T-helper 1 cell (primary cell): ENCODE data around the gene MRM2.
A peak's percentile ranks its signal among the peaks of the same experiment; 100 is the strongest.

Source experiments
- DNase-seq, 5 donors: peaks; one replicate each; pipeline ENCODE4 v3.0.0-alpha.2; 2012 to 2020

Gene MRM2

DNA sequence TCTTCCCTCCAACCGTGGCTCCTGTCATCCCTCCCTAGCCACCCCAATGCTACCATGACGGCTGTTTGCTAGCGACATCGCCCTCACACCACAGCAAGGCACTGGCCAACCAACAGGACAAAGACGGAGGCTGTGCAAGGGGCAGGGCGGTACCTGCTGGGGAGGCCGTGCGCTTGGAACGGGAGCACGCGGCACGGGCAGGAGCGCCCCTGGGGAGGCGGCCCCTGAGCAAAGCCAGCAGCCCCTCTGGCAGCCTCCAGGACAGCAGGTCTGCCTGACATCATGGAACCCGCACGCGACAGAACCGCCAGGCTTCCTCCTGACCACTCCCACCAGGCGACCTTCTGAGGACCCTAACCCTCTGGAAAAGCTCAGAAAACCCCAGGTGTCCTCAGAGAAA lies 22.0 kb downstream of the MRM2 start:
- DNase-seq: no peak

DNA sequence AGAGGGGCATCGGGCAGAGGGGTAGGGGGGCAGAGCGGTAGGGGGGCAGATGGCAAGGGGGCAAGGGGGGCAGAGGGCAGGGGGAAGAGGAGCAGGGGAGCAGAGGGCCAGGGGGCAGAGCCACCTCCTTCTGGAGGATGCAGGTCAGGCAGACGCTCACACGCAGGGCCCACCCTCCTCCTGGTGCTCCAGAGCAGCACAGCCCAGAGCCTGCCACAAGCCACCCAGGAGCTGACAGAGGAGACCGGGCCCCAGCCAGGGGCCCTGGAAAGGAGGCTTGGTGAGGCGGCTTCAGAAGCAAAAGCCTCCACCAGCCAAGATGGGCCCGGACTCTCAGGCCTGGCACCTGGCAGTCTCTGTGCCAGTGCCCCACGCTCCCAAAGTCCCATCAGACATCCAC lies 22.4 kb downstream of the MRM2 start:
- DNase-seq: no peak

DNA sequence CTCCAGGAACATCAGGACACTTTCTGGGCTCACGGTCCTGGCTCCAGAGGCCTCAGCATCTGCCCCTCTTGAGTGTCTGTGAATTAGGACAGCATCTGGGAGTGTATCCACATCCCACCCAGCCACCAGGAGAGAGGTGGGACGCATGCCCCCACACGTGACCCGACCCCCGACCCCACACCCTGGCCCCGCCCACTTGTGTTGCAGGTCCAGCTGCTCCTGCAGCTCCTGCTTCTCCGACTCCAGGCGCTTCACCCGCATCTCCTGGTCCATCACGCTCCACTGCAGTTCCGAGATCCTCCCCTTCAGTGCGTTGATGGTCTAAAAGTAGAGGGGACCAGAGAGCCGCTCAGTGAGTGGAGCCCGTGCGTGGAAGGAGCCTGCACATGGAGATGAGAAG lies 22.9 kb downstream of the MRM2 start:
- no peak for DNase-seq

DNA sequence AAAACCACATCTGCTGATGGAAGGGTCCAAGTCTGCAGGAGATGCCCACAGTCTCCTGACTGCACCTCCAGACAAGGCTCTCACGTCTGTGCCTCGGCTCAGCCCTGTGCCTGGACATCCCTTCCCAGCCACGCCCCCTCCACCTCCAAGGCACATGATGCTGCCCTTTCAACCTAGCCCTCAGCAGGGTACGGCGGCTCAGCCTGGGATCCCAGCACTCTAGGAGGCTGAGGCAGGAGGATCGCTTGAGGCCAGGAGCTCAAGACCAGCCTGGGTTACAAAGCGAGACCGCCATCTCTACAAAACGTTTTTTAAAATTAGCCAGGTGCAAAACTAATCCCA lies 23.6 kb downstream of the MRM2 start:
- no peak for DNase-seq

DNA sequence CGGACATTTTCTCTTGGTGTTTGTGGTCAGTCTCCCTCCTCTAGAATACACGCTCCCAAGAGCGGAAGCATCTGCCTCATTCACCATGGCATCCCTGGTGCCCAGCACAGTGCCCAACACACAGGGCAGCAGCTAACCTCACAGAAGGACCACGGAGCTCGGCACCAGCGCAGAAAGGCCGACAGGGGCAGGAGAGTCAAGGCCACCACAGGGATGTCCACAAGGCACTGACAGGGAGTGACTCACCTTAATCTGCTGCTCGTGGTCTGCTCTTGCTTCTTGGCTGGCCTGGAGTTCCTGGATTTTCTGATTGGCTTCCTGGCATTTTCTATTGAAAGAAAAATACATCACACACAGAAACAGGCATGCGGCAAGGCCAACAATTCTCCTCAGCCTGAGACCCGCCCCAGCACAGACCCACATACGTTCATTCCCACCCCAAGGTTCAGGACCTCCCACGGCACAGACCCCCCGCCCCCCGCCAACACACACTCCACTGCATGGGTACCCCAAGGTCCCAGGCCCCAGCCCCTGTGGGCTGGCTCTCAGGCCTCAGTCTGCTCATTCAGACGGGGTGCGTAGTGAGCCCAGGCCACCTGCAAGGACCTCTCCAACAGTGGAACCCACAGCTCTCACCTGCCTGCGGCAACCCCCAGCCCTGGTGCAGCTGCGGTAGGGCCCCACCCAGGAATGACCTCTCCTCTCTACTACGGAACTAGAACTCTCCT lies 24.1 kb downstream of the MRM2 start:
- DNase-seq: no peak

DNA sequence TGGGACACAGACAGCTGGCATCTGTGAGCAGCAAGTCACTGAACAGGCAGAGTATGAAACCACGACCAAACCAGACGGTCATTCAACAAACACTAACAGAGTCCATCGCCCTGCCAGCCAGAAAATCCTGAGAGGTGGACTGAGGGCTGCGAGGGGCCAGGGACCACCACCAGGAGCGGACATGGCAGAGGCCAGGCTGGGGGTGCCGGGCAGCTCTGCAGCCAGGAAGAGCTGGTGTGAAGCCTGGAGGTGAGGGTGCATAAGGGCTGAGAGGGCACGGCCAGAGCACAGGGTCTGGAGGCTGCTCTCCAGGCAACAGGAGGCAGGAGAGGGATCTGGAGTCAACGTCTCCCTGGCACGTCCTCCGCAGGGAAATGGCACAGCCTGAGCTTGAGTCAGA lies 24.8 kb downstream of the MRM2 start:
- DNase-seq: no peak

DNA sequence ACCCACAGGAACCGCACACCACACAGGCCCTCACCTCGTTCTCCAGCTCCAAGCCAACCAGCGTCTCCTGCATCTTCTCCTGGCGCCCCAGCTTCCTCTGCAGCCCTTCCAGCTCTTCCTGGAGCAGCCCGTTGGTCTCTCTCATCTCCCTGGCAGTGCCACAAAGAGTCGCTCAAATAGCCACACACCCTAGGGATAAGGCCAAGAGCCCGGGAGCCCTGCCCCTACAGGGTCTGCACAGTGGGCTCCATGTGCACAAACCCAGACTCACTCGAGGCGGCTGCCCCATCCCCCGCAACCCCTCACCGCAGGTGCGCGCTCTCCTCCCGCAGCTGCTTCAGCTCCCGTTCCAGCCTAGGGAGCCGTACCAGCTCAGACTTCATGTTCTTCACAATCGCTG lies 26.2 kb downstream of the MRM2 start:
- DNase-seq: no peak

DNA sequence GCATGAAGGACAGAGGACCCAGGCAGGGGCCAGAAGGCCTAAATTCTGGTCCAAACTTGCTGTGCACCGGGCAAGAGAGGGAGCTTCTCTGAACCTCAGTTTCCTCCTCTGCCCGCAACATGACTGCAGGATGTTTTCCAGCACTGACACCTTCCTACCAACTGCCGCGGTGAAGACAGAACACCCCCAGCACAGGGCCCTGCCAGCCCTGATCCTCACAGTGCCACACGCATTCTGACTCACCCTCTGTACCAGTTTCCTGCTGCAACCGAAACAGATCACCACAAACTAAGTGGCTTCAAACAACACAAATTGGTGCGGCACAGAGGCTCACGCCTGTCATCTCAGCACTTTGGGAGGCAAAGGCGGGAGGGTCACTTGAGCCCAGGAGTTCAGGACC lies 27.4 kb downstream of the MRM2 start:
- peak in 1 of 5 donors; percentile 91 for DNase-seq

DNA sequence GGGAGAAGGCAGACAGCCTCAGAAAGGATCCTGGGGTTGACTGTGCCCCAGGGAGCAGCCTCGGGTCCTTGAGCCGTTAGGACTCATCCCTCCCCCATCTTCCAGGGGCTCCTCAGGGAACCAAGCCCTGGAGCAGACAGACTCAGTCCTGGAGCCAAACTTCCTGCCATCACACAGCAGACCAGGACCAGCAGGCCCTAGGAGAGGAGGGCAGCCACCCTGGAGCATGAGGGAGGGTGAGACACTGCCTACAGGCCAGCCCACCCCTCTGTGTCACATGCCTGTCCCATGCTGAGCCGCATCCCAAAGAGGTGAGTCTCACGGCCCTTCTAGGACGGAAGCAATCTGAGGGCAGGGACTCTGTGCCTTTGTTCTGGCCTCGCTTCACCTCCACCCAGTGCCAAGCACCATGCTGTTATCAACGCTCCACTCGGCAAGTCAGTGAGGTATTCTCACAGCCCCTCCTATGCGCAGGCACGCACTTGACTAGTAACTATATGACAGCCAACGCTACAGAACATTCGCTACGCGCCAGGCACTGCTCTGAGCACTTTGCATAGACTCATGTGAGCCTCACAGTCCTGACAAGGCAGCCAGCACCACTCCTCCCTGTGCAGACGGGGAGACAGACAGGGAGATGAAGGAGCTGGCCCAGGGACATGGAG lies 28.3 kb downstream of the MRM2 start:
- no peak for DNase-seq

DNA sequence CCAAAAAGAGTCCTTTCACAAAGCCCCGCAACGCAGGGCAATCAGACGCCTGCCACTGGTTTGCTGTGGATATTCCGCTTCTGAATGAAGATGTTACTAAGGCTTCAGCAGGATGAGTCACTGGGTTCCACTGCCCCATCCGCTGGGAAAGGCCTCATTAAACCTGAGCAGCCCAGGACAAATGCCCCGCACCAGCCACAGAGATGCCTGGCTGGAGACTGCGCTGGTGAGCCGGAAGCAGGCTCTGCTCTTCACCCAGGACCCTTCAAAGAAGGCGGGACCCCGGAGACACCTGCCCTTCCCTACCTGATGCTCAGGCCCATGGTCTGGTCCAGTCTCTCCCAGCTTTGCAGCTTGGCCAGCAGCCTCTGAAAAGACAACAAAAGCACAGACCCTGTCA lies 29.1 kb downstream of the MRM2 start:
- no peak for DNase-seq

DNA sequence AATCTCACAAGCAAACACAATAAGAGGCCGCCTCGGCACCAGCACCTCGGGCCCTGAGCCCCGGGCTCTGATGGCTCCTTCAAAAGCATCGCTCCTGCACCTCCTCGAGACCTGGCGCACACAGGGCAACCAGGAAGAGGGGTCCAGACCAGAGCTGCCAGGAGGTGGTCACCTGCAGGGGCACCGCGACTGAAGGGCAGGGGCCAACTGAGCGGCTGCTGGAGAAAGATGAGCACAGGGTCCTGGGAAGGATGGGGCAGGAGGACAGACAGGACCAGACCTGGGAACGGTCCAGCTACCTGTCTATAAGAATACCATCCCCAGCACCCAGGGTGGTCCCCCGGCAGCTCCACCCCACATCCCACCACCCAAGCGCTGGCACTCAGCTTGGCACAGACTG lies 30.1 kb downstream of the MRM2 start:
- DNase-seq: no peak

DNA sequence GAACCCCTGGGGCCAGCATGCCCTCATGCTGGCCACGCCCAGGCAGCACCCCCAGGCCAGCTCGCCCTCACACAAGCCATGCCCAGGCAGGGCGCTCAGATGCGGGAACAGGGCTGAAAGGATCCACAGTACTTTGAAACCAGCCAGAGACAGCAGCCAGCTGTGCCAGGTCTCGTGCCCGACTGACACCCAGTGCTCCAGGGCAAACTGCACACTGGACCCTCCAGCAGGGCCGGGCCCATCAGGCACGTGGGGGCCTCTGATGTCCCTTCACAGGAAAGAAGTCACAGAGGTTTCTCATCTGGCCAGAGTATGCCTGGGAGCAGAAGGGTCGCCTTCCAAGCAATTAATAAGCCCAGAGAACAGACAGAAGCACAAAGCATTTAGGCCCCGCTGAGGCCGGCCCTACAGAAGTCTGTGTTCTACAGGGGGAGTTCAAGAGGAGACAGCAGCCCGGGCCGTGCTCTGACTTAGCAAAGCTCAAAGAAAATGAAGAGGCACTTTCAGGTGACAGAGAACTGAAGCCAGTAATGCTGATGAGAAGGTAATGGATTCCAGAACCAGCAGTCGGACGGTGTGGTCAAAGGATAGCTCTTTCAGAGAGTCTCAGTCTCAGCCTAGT lies 30.6 kb downstream of the MRM2 start:
- DNase-seq: no peak

DNA sequence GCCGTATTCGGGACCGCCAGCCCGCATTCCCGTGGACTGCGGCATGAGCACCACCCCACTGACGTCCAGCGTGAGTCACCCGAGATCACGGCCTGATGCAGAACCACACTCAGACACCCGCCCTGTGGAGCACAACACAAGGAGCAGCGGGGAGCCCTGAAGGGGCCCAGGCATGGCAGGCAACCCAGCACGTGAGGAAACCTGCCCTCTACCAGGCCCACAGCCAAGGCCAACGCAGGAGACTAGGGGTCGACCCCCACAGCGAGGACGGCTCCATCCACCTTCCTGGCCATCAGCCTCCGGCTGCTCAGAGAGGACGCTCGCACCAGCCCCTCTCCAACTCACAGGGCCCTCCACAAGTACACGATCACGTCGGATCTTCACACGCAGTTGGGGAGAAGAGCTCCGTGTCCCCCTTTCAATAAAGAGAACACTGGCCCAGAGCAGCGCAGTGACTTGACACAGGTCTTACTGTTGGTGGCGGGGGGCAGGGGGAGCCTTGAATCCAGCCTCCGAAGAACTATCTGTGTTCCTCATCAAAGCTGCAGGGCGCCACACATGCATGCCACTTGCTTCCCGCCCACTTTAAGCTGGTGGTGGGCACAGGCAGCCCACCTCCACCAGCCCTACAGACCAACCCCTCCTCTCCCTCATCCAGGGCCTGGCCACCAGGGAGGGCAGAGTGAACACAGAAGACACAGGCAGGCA lies 31.3 kb downstream of the MRM2 start:
- no peak for DNase-seq

DNA sequence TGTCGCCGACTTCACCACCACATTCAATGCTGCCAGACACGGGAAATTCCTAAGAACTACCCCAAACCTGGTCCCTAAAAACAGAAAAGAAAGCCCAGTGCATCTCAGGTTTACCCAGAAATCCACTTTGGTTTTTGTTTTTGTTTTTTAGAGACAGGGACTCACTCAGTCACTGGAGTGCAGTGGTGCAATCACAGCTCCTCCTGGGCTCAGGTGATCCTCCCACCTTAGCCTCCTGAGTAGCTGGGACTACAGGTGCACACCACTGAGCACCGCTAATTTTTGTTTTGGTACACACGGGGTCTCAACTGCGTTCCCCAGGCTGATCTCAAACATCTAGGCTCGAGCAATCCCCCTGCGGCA lies 32.1 kb downstream of the MRM2 start:
- no peak for DNase-seq

DNA sequence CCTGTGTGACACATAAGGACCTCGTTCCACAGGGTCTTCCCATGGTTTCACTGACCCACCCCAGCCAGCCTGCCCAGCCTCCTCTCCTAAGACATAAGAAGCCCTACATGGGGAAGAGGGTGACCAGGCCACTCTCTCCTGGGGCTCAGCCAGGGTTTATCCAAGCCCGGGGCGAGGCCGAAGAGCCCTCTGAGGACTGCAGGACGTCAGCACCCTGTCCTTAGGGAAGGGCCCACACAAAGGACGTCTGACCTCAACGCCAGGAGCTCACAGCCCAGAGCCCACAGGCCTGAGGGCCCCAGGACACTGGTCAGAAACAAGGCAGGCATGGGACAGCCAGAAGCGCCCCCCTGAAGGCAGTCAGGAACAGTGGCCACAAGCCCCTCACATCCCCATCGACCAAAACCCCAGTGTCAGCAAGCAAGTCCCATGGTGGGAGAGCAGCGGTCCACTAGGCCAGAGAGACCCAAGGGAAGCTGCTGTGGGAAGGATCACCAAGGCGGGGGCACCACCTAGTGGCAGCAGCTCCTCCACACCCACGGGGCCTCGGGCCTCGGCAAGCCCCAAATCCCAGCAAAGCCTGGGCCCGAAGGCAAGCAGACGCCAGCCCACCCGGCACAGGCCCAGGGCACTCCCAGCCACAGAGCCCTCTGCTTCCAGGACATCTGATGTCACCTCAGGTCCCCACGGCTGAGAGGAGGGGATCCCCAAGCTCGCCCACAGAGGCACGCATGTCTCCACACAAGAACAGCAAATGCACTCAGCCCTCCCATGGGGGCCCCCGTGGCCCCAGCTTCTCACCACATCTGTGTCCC lies 32.7 kb downstream of the MRM2 start:
- peak in 3 of 5 donors; percentile 24 to 35 (median 28) for DNase-seq

DNA sequence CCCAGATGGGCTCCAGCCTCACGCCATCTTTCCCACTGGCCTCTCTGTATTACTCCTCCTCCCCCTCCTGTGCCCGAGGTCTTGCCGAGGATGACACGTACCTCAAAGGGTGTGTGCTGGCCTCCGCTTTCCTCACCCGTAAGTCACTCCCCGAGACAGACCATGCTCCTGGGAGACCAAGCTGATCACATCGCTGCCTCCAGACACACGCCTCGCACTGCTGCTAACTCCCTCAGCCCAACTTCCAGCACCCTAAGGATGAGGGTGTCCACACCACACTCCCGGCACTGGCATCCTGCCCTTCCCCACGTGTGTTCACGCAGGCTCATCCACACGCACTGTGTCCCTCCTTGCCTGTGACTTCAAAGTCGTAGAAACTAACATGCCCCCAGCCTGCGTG lies 33.3 kb downstream of the MRM2 start:
- no peak for DNase-seq

DNA sequence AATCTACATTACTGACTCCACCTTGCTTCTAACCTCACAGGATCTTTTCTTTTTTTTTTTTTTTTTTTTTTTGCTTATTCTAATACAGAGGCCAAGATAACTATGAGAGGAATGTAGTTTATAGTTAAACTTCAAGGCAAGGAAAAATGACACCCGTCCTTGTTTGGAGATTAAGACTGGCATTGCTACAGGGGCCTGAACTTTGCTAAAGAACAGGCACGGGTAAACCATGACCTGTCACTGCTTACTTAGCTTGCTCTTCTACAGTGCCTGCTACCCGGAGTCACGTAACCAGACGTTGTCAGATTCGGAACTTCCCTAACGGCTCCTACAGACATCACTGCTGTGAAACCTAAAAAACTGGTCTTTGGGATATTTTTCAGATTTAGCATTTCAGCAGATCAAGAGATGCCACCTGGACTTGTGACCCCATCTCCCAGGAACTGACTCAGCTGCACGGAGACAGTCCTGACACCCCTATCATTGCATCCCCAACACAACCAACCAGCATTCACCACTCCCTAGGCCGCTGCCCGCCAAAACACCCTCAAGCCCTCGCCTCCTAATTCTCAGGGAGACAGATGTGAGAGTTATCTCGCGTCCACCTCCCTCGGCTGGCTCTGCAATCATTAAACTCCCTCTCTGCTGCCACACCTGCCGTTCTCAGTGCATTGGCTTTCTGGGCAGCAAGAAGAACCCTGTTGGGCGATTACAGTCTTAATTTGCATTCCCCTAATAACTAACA lies 36.8 kb downstream of the MRM2 start:
- DNase-seq: no peak

DNA sequence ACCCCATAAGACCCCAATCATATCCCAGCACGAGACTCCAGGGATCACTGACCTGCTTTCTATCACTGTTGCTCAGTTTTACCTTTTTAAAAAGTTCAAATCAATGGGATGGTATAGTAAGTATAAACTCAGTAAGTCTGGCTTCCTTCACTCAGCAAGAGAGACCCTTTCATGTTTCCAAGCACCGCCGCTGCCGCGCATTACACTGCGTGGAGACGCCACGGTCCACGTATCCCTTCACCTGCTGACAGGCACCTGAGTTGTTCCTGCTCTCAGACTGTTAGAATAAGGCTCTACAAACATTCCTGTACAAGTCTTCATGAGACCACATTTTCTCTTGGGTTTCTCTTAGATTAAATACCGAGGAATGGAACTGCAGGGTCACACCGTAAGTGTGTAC lies 37.6 kb downstream of the MRM2 start:
- no peak for DNase-seq

DNA sequence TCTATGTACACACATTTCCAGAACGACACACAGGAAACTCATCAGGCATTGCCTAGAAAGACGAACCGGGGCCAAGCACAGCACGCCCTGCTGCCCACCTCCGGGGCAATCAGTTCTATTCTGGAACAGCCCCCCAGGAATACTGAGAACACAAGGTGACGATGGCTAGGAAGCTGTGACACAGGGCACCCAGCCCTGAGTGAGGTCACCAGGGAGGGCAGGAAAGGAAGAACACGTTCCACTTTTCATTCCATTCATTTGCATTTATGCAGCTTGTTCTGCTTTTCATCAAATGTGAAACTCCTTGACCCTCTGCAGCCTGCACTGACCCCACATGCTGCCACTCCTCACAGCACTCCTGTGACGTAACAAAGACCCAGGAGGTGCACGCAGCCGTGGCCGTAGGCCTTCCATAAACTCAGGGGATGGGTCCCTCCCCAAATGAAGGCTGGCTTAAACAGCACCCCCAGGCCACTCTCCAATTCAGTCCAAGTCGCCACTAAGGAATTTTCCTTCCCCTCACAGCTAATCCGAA lies 38.2 kb downstream of the MRM2 start:
- no peak for DNase-seq

DNA sequence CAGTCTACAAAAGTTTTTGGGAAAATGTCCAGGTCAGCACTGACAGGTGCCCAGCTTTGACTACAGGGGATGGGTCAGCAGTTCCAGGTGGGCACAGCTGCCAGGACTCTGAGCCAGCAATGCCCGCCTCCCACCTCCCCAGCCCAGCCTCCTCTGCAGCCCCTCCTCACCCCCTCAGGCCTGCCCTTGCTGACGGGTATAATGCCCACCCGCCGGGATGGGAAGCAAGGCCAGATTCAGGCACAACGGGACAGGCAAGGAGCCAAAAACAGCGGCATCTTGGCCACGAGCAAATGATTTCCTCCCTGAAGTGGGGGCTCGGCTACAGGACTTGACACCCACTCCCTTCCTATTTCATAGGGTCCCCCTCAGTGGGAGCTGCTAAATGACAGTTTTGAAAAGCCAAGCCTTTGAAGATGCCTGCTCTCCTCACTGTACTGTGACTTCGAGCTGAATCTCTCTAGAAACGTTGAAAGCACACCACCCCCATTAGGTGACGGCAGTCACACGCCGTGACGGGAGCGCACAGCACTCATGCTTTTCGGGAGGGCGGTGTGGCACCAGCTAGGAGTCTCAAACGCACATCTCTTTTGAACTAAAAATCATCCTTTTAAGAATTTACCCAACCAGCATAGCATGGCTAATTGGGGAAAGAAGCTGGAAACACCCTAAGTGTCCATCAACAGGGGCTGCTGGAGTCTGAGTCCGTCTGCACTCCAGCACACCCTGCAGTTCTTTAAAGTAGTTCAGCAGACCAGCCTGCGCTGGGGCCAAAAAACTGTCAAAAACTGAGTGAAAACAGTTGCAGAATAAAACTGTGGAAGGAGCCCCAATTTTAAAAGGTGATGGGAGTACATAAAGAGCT lies 38.9 kb downstream of the MRM2 start:
- DNase-seq: no peak

DNA sequence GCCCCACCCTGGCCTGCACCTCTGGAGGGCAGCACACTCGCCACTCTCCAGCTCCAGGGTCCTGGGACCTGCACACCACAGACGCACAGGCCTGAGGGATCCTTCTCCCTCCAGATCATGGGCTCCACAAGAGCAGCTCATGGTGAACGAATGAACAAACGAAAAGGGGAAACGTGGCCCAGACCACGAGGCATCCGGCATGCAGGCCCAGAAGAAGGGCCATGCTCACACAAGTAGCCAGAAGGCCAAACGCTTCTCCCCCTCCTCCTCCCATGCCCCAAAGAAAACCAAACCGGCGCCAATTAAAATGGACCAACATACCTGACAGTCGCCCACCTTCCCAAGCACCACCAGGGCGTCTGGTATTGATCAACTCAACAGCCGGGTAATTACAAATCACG lies 39.6 kb downstream of the MRM2 start:
- DNase-seq: no peak
